Suprapubic skin (tissue), 3 donors: ENCODE data around the gene TBC1D5.

Experiments used
- CTCF ChIP-seq, 2 donors: fragments of 200-600 bp in 1 of 2; fragments of 450-650 bp in 1 of 2; sonication (generic) in 1 of 2; IDR thresholded peaks; one replicate each; pipeline ENCODE4 v1.5.1; 2016 to 2019; ENCODE audit warnings: antibody characterized with exemption in 2 of 2, mild to moderate bottlenecking in 1 of 2, moderate library complexity in 1 of 2
- EP300 ChIP-seq: sonication (generic); formaldehyde crosslinking; IDR thresholded peaks from one replicate; pipeline ENCODE4 v1.6.1; 2017; ENCODE audit warnings: antibody characterized with exemption
- POLR2A ChIP-seq, 2 donors: fragments of 450-650 bp; IDR thresholded peaks; one replicate each; pipeline ENCODE4 v1.6.1; 2017; ENCODE audit warnings: antibody characterized with exemption in 2 of 2, mild to moderate bottlenecking in 2 of 2, moderate library complexity in 2 of 2

DNA sequence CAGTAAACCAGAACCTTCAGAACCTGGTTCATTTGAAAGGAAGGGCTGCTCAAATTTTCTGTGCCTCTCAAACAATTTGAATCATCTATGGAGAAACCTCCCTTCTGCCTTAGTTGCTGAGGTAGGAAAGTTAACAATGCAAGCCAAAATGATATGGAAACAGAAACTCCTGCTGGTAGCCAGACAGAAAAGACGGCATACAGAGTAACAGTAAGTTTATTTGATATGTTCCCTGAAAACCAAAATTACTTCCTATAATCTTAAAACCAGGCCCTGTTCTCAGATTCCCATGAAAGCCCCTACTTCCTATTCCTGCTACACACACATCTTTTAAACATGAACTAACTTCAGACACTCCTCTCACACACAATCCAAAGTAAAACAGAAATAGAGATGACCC, 86.2 kb downstream of the TBC1D5 start:
- no peak for TF ChIP-seq POLR2A (IDR thresholded peaks at IDR 0.05)
- TF ChIP-seq CTCF (IDR thresholded peaks at IDR 0.05), result no peak
- TF ChIP-seq EP300, result no peak
